Measurements from ENCODE around the gene TRA2B.

DNA sequence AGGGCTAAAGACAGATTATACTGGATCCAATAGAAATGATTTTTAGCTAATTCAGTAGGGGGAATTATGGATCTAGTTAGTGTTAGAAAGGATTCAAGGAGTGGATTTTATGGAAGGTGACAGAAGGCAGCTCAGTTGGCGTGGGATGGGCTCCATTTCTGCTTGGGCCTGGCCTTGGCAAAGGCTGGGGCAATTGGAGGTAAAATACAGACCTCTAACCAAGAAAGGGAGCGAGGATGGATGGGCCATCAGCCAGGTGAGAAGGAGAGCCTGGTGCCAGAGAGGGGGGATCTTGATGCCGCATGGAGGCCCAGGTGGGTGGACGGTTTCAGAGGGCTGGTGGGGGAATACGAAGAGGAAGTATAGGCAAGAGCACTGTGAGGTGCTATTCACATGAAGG, 40.7 kb upstream of the TRA2B start:
- TF ChIP-seq, protein P1, sequence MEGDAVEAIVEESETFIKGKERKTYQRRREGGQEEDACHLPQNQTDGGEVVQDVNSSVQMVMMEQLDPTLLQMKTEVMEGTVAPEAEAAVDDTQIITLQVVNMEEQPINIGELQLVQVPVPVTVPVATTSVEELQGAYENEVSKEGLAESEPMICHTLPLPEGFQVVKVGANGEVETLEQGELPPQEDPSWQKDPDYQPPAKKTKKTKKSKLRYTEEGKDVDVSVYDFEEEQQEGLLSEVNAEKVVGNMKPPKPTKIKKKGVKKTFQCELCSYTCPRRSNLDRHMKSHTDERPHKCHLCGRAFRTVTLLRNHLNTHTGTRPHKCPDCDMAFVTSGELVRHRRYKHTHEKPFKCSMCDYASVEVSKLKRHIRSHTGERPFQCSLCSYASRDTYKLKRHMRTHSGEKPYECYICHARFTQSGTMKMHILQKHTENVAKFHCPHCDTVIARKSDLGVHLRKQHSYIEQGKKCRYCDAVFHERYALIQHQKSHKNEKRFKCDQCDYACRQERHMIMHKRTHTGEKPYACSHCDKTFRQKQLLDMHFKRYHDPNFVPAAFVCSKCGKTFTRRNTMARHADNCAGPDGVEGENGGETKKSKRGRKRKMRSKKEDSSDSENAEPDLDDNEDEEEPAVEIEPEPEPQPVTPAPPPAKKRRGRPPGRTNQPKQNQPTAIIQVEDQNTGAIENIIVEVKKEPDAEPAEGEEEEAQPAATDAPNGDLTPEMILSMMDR (conservative IDR thresholded peaks at IDR 0.05): no peak
- no peak for TF ChIP-seq ZFX (IDR thresholded peaks at IDR 0.05)
